Myocyte (in vitro differentiated cells): Measurements from ENCODE around the gene TNFSF13B. TPM values are rescaled to one million over a fixed set of nuclear protein-coding genes. Genes with fewer than 3 reads are reported as not detected.
"Not testable (repeated sequence)": the region's sequence is repeated elsewhere in the genome, so short reads cannot be mapped to it uniquely, and the experiment has no call there.

Experiments
- DNase-seq: peaks from one replicate; pipeline ENCODE4 v3.0.0-alpha.2; 2012; ENCODE audit warnings: low read depth
- polyA plus RNA-seq: library from polyadenylated mRNA; unstranded; fragments of >200 nt; gene quantifications from one replicate; pipeline ENCODE4 v1.2.1, GENCODE V29; 2012; ENCODE audit warnings: missing spikeins
- total RNA-seq: library from RNA; depleted of rRNA; stranded (reverse); fragments of >200 nt; gene quantifications from 2 replicates; pipeline ENCODE4 v1.2.3, GENCODE V29; 2014

TNFSF13B gene
- 1.8 and 2.5 TPM in 2 replicates for total RNA-seq
- polyA plus RNA-seq, result 0.21 TPM

GRCh38 chr13:108269601-108270328 lies at the start of gene TNFSF13B:
Gene TNFSF13B (plus strand): TSS chr13:108269718. CDS start chr13:108269896, 178 bp downstream.
- DNase-seq, result peak; percentile 86

- no peak for DNase-seq
Observed at GRCh38 chr13:108220041-108220440, 49.5 kb upstream of the TNFSF13B start.

- no peak for DNase-seq
Observed at GRCh38 chr13:108223687-108224503, 45.6 kb upstream of the TNFSF13B start.

GRCh38 chr13:108225440-108225839 lies 44.1 kb upstream of the TNFSF13B start:
- no peak for DNase-seq

GRCh38 chr13:108226184-108226583 lies 43.3 kb upstream of the TNFSF13B start:
- DNase-seq, result no peak

- peak; percentile 51 for DNase-seq
Observed at GRCh38 chr13:108227651-108228272, 41.8 kb upstream of the TNFSF13B start.

GRCh38 chr13:108230377-108230776 lies 39.1 kb upstream of the TNFSF13B start:
- DNase-seq, result no peak

- no peak for DNase-seq
Observed at GRCh38 chr13:108249150-108249549, 20.4 kb upstream of the TNFSF13B start.

GRCh38 chr13:108257248-108257647 lies 12.3 kb upstream of the TNFSF13B start:
- no peak for DNase-seq

- DNase-seq, result no peak
Observed at GRCh38 chr13:108263621-108264355, 5.7 kb upstream of the TNFSF13B start.

- no peak for DNase-seq
Observed at GRCh38 chr13:108266321-108266990, 3.1 kb upstream of the TNFSF13B start.

GRCh38 chr13:108267347-108267746 lies 2.2 kb upstream of the TNFSF13B start:
- no peak for DNase-seq

GRCh38 chr13:108267855-108268254 lies 1.7 kb upstream of the TNFSF13B start:
- not testable (repeated sequence) for DNase-seq

GRCh38 chr13:108268466-108269112 lies 929 bp upstream of the TNFSF13B start:
- DNase-seq, result no peak

GRCh38 chr13:108270442-108270841 lies 924 bp downstream of the TNFSF13B start:
- no peak for DNase-seq

GRCh38 chr13:108272333-108272732 lies 2.8 kb downstream of the TNFSF13B start:
- DNase-seq, result peak; percentile 11

- DNase-seq, result no peak
Observed at GRCh38 chr13:108273429-108274118, 4.1 kb downstream of the TNFSF13B start.

GRCh38 chr13:108274718-108275117 lies 5.2 kb downstream of the TNFSF13B start:
- DNase-seq, result no peak

GRCh38 chr13:108276060-108276459 lies 6.5 kb downstream of the TNFSF13B start:
- DNase-seq, result peak; percentile 17
